ENCODE results near the gene KRAS.
A peak's percentile ranks its signal among the peaks of the same experiment; 100 is the strongest.

The KRAS gene

DNA sequence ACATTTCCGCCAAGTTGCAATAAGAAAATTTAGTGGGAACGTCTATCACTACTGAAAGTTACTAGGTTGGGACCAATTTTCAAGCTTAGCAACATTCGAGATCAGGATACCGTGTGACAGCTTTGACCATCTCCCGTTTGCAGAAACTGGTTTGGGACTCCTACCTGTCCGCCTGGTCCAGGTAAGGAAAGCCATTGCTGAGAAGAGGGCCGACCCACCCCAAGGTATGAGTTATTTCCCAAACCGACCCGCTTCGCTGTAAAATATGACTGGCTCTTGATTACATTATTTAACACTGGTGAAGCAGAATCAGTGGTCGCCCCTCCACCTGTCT is 56.0 kb downstream of the KRAS start:
- peak overlapping the region; percentile 47 for H3K9ac ChIP-seq (ENCODE audit: low read length)
- H3K9me3 ChIP-seq (ENCODE audit: control insufficient read depth, insufficient read depth, low read depth, low read length): no peaks in the 10 kb centered on the region
- peak overlapping the region; percentile 95 for H3K4me3 ChIP-seq (ENCODE audit: low read depth, low read length)
- H3K4me1 ChIP-seq (ENCODE audit: control insufficient read depth, insufficient read depth, low read length): peaks cover 8% of the 10 kb centered on the region; the same call in 1 of the 2 replicates
- no peaks in the 10 kb centered on the region for H3K27me3 ChIP-seq (ENCODE audit: control insufficient read depth, insufficient read depth, low read length)
- peak overlapping the region; percentile 24; the same call in 1 of the 2 replicates for H3K27ac ChIP-seq (ENCODE audit: low read depth, low read length)
- no peaks in the 10 kb centered on the region for H3K36me3 ChIP-seq (ENCODE audit: control insufficient read depth, insufficient read depth, low read length)

DNA sequence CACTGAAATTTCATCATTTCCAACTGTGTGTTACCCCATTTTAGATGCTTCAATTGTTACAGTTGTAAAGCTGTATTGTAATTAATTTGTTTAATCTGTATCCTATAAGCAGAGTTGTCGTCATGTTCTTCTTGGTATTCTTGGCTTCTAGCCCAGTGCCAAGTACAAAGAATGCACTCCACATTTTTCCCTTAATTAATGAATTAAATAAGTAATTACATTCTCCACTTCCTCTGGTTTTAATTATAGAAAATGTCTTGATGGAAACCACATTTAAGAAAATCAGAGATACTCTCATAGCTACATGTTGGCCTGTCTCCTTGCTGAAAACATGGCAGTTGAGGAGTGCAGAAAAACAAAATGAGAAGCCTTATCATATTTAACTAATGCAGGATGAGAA is 56.5 kb downstream of the KRAS start:
- Histone ChIP-seq H3K36me3 (ENCODE audit: control insufficient read depth, insufficient read depth, low read length) (no peaks in the 10 kb centered on the region), H3K9me3 (ENCODE audit: control insufficient read depth, insufficient read depth, low read depth, low read length) (no peaks in the 10 kb centered on the region), H3K4me1 (ENCODE audit: control insufficient read depth, insufficient read depth, low read length) (peaks cover 8% of the 10 kb centered on the region; the same call in 1 of the 2 replicates), H3K27me3 (ENCODE audit: control insufficient read depth, insufficient read depth, low read length) (no peaks in the 10 kb centered on the region), H3K27ac (ENCODE audit: low read depth, low read length) (no peak overlapping the region), H3K4me3 (ENCODE audit: low read depth, low read length) (peak overlapping the region; percentile 95), H3K9ac (ENCODE audit: low read length) (no peak overlapping the region)

DNA sequence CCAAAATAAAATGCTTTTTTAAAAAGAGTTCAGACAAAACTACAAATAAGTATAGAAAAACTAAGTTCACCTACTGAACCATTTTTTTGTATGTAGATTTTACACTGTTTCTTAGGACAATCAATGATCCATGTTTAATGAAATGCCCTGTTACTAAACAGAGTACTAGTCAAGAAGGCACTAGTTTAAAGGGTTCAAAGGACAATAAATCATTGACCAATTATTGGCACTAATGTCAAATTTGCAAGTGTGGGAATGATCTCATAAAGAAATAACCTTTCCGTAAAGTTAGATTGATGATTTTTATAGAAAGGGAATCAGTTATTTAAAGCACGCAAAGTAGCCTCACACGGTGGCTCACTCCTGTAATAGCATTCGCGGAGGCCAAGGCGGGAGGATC is 59.9 kb downstream of the KRAS start:
- Histone ChIP-seq H3K4me1 (ENCODE audit: control insufficient read depth, insufficient read depth, low read length) (peaks cover 4% of the 10 kb centered on the region; the same call in 1 of the 2 replicates), H3K9me3 (ENCODE audit: control insufficient read depth, insufficient read depth, low read depth, low read length) (no peaks in the 10 kb centered on the region), H3K27me3 (ENCODE audit: control insufficient read depth, insufficient read depth, low read length) (no peaks in the 10 kb centered on the region), H3K4me3 (ENCODE audit: low read depth, low read length) (no peak overlapping the region), H3K36me3 (ENCODE audit: control insufficient read depth, insufficient read depth, low read length) (no peaks in the 10 kb centered on the region), H3K27ac (ENCODE audit: low read depth, low read length) (no peak overlapping the region), H3K9ac (ENCODE audit: low read length) (no peak overlapping the region)

DNA sequence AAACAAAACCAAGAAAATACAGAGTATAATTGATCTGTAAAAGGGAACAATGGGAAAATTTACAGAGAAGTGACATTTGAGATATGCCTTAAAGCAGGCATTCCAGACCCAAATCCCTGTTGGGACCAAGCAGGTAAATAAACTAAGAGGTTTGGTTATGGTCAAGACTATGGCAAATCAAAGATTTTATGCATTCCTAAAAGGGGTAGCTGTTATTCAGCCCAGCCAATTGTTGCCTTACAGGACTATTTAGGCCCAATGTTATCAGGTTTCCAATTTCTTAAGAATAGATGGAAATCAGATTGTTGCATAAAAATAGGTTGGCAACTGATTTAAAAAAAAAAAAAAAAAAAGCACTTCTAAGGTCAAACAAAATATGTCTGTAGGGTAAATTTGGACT is 61.1 kb downstream of the KRAS start:
- H3K9me3 ChIP-seq (ENCODE audit: control insufficient read depth, insufficient read depth, low read depth, low read length): no peaks in the 10 kb centered on the region
- no peak overlapping the region for H3K4me3 ChIP-seq (ENCODE audit: low read depth, low read length)
- H3K27ac ChIP-seq (ENCODE audit: low read depth, low read length): no peak overlapping the region
- peaks cover 3% of the 10 kb centered on the region; the same call in 1 of the 2 replicates for H3K4me1 ChIP-seq (ENCODE audit: control insufficient read depth, insufficient read depth, low read length)
- no peaks in the 10 kb centered on the region for H3K36me3 ChIP-seq (ENCODE audit: control insufficient read depth, insufficient read depth, low read length)
- H3K9ac ChIP-seq (ENCODE audit: low read length): no peak overlapping the region
- H3K27me3 ChIP-seq (ENCODE audit: control insufficient read depth, insufficient read depth, low read length): no peaks in the 10 kb centered on the region

DNA sequence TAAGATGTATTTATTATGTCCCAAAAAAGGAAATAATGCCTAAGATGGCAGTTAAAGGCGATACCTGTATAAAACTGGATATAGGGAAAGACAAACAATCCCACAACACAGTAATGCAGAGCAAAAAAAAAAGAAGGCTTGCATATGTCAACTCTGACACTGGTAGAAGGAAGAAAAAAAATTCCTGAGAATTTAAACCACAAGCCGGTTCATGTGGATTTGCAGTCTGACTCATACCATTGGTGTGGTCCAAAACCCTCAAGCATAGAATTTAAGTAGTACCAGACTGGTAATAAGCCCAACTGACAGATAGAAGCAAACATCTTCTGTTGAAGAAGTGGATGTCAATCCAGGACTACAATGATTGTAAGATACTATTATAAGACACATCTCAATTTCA is 62.9 kb downstream of the KRAS start:
- Histone ChIP-seq H3K4me1 (ENCODE audit: control insufficient read depth, insufficient read depth, low read length) (no peaks in the 10 kb centered on the region), H3K4me3 (ENCODE audit: low read depth, low read length) (no peak overlapping the region), H3K27ac (ENCODE audit: low read depth, low read length) (no peak overlapping the region), H3K9me3 (ENCODE audit: control insufficient read depth, insufficient read depth, low read depth, low read length) (no peaks in the 10 kb centered on the region), H3K9ac (ENCODE audit: low read length) (no peak overlapping the region), H3K27me3 (ENCODE audit: control insufficient read depth, insufficient read depth, low read length) (no peaks in the 10 kb centered on the region), H3K36me3 (ENCODE audit: control insufficient read depth, insufficient read depth, low read length) (no peaks in the 10 kb centered on the region)

DNA sequence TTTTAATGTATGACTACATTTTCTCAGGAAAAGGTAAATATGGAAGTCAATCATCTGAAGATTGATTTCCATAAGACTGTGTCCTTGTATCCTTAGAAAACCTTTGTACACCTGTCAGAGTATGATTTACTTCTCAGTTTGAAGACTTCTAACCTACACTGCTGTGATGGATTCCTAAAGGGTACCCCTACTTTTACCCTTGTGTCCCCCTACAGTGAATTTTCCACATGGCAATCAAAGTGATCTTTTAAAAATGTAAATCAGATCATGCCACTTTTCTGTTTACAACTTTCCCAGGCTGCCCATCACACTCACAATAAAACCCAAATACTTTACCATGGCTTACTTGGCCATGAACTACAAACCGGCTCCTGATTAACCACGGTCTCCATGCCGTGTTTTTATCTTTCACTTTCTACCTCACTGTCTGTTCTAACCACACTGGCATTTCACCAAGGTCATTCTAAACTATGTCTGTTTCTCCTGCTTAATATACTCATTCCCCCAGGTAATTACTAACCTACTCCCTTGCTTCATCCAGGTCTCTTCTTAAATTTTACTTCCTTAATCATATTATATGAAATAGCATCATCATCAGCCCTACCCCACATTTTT is 63.8 kb downstream of the KRAS start:
- no peaks in the 10 kb centered on the region for H3K4me1 ChIP-seq (ENCODE audit: control insufficient read depth, insufficient read depth, low read length)
- H3K9me3 ChIP-seq (ENCODE audit: control insufficient read depth, insufficient read depth, low read depth, low read length): no peaks in the 10 kb centered on the region
- no peak overlapping the region for H3K27ac ChIP-seq (ENCODE audit: low read depth, low read length)
- H3K9ac ChIP-seq (ENCODE audit: low read length): no peak overlapping the region
- H3K27me3 ChIP-seq (ENCODE audit: control insufficient read depth, insufficient read depth, low read length): no peaks in the 10 kb centered on the region
- H3K4me3 ChIP-seq (ENCODE audit: low read depth, low read length): no peak overlapping the region
- no peaks in the 10 kb centered on the region for H3K36me3 ChIP-seq (ENCODE audit: control insufficient read depth, insufficient read depth, low read length)

DNA sequence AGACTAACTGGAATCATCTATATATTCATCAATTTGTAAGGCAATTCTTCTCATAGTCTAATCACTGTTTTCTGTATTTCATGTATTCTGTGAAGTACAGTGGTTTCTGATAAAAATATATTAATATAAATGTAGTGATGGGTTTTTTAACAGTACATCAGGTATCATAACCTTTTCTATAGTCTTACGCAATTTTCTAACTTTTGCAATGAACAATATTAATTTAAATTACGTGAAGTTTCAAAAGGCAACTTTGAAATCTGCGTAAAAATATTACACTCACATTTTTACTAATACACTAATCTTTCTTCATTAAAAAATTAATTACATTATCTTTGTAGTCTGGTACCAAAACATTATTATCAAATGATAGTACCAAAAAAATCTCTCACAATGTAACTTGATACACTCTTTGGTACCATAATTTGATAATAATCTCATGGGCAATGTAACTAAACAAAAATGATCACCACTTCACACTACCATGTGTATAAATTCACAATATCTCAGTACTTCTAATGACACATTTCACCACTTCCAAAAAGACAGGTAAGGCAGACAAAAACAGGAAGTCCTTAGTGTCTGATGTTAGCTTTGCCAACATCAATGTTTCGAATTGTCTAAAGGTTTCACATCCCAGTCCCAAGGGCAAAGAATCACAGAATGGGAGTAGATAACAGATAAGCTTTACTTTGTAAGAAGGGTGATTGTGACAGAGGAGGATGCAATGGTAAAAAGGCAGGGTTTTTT is 64.5 kb downstream of the KRAS start:
- H3K9me3 ChIP-seq (ENCODE audit: control insufficient read depth, insufficient read depth, low read depth, low read length): no peaks in the 10 kb centered on the region
- H3K4me1 ChIP-seq (ENCODE audit: control insufficient read depth, insufficient read depth, low read length): no peaks in the 10 kb centered on the region
- no peaks in the 10 kb centered on the region for H3K27me3 ChIP-seq (ENCODE audit: control insufficient read depth, insufficient read depth, low read length)
- no peak overlapping the region for H3K4me3 ChIP-seq (ENCODE audit: low read depth, low read length)
- H3K9ac ChIP-seq (ENCODE audit: low read length): no peak overlapping the region
- H3K27ac ChIP-seq (ENCODE audit: low read depth, low read length): no peak overlapping the region
- no peaks in the 10 kb centered on the region for H3K36me3 ChIP-seq (ENCODE audit: control insufficient read depth, insufficient read depth, low read length)

DNA sequence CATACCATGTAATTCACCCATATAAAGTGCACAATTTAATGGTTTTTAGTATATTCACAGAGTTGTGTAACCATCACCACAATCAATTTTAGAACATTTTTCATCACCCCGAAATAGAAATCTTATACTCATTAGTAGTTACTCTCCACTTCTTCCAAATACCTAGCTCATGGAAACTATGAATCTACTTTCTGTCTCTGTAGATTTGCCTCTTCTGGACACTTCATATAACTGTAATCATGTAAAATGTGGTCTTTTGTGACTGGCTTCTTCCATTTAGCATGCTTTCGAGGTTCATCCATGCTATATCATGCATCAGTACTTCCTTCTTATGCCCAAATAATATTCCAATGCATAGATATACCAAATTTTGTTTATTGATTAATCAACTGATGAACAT is 66.6 kb downstream of the KRAS start:
- no peak overlapping the region for H3K27ac ChIP-seq (ENCODE audit: low read depth, low read length)
- H3K36me3 ChIP-seq (ENCODE audit: control insufficient read depth, insufficient read depth, low read length): no peaks in the 10 kb centered on the region
- no peaks in the 10 kb centered on the region for H3K9me3 ChIP-seq (ENCODE audit: control insufficient read depth, insufficient read depth, low read depth, low read length)
- no peak overlapping the region for H3K9ac ChIP-seq (ENCODE audit: low read length)
- no peaks in the 10 kb centered on the region for H3K27me3 ChIP-seq (ENCODE audit: control insufficient read depth, insufficient read depth, low read length)
- H3K4me1 ChIP-seq (ENCODE audit: control insufficient read depth, insufficient read depth, low read length): no peaks in the 10 kb centered on the region
- H3K4me3 ChIP-seq (ENCODE audit: low read depth, low read length): no peak overlapping the region

DNA sequence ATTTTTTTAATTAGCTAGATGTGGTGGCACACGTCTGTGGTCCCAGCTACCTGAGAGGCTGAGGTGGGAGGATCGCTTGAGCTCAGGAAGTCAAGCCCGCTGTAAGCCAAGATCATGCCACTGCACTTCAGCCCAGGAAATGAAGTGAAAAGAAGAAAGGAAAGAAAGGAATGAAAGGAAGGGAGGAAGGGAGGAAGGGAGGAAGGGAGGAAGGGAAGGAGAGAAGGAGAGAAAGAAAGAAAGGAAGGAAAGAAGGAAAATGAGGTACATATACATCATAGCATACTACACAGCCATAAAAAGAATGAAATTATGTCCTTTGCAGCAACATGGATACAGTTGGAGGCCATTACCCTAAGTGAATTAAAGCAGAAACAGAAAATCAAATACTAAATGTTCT is 68.0 kb downstream of the KRAS start:
- Histone ChIP-seq H3K27me3 (ENCODE audit: control insufficient read depth, insufficient read depth, low read length) (no peaks in the 10 kb centered on the region), H3K4me3 (ENCODE audit: low read depth, low read length) (no peak overlapping the region), H3K4me1 (ENCODE audit: control insufficient read depth, insufficient read depth, low read length) (no peaks in the 10 kb centered on the region), H3K27ac (ENCODE audit: low read depth, low read length) (no peak overlapping the region), H3K36me3 (ENCODE audit: control insufficient read depth, insufficient read depth, low read length) (no peaks in the 10 kb centered on the region), H3K9ac (ENCODE audit: low read length) (no peak overlapping the region), H3K9me3 (ENCODE audit: control insufficient read depth, insufficient read depth, low read depth, low read length) (no peaks in the 10 kb centered on the region)

DNA sequence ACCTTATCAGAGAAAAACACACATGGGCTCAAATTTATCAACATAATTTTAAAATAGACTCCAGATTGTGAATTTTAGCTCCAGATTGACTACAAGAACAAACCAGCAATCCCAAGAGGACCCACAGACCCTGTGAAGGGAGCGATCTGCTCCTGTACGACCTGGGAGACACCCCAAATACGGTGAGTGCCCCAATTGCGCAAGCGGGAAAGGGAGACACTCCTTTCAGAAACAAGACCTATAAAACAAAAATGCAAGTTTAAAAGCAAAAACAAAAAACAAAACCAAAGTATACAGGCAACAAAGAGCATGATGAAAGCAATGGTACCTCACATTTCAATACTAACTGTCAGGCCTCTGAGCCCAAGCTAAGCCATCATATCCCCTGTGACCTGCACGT is 87.9 kb downstream of the KRAS start:
- H3K9ac ChIP-seq (ENCODE audit: low read length): no peak overlapping the region
- H3K4me3 ChIP-seq (ENCODE audit: low read depth, low read length): no peak overlapping the region
- no peaks in the 10 kb centered on the region for H3K9me3 ChIP-seq (ENCODE audit: control insufficient read depth, insufficient read depth, low read depth, low read length)
- no peaks in the 10 kb centered on the region for H3K36me3 ChIP-seq (ENCODE audit: control insufficient read depth, insufficient read depth, low read length)
- H3K27me3 ChIP-seq (ENCODE audit: control insufficient read depth, insufficient read depth, low read length): no peaks in the 10 kb centered on the region
- no peak overlapping the region for H3K27ac ChIP-seq (ENCODE audit: low read depth, low read length)
- no peaks in the 10 kb centered on the region for H3K4me1 ChIP-seq (ENCODE audit: control insufficient read depth, insufficient read depth, low read length)

DNA sequence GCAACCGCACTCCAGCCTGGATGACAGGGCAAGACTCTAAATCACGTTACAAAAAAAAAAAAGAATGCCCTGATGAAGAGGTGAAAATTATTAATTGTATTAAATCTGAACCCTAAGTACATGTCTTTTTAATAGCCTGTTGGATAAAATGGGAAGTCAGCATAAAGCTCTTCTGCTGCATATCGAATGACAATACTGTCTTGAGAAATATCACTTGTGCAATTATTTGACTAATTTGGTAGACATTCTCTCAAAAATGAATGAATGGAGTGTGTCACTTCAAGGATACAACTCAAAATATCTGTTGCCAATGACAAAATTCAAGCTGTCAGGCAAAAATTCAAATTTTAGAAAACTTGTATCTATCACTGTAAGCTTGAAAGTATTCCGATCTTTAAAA is 94.7 kb downstream of the KRAS start:
- Histone ChIP-seq H3K27me3 (ENCODE audit: control insufficient read depth, insufficient read depth, low read length) (no peaks in the 10 kb centered on the region), H3K9ac (ENCODE audit: low read length) (no peak overlapping the region), H3K4me3 (ENCODE audit: low read depth, low read length) (no peak overlapping the region), H3K9me3 (ENCODE audit: control insufficient read depth, insufficient read depth, low read depth, low read length) (no peaks in the 10 kb centered on the region), H3K4me1 (ENCODE audit: control insufficient read depth, insufficient read depth, low read length) (peaks cover 16% of the 10 kb centered on the region), H3K36me3 (ENCODE audit: control insufficient read depth, insufficient read depth, low read length) (no peaks in the 10 kb centered on the region), H3K27ac (ENCODE audit: low read depth, low read length) (no peak overlapping the region)
